Cerebellar cortex (tissue), 1 donor: ENCODE data around the gene IFIT1B.
"Not testable (repeated sequence)": the region's sequence is repeated elsewhere in the genome, so short reads cannot be mapped to it uniquely, and the experiment has no call there.

Source experiments
- DNase-seq: peaks from one replicate; pipeline ENCODE4 v3.0.0-alpha.2; 2015; ENCODE audit warnings: low spot score

The IFIT1B gene

DNA sequence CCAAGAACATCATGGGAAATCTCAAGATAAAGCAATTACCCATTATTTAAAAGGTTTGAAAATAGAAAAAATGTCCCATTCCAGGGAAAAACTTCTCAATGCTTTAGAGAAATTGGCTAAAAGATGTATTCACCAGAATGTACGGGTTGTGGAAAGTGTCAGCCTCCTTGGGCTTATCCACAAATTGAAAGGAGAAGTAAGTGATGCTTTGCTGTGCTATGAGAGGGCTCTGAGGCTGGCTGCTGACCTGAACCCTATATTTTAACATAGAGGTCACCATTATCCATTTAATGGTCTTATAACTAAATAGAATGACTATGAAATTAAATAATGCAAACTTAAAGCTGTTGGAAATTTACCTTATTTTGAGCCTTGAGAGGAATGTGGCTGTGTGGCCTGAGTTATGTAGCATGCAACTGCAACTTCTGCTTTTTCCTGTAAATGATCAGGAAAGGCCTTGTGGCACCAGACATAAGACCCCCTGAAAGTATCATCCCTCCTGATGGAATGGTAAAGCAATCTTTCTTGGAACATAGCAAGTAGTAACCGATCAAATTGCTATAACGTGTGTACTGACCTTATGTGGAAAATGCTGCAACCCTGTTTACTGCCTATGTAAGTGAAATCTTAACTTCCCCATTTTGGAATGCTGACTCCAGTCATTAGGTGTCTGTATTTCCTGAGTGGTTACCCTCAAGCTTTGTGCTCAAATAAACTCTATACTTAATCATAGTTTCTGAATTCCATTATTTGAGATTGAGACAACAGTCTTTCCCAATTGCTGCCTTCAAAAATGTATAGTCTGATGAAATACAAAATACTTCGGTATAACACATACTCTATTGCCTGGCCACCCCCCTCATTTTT, 6.9 kb downstream of the IFIT1B start:
- DNase-seq = no peak

DNA sequence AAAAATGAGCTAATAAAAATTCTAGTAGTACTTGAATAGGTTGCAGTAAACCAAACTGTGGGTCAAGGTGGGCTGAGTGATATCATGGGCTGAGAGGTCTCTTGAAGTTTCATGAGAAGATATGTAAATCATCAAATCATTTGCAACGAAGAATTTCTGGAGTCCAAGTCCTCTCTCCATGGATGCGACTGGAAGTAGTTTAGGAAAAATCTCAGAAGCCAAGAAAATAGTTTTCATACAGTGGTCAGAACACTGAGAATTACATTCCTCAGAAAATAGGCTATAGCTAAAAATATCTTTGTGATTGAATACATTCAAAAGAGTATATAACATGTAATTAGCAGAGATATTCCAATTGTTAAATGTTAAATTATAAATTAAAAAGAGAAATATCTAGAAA, 10.9 kb downstream of the IFIT1B start:
- DNase-seq = no peak

DNA sequence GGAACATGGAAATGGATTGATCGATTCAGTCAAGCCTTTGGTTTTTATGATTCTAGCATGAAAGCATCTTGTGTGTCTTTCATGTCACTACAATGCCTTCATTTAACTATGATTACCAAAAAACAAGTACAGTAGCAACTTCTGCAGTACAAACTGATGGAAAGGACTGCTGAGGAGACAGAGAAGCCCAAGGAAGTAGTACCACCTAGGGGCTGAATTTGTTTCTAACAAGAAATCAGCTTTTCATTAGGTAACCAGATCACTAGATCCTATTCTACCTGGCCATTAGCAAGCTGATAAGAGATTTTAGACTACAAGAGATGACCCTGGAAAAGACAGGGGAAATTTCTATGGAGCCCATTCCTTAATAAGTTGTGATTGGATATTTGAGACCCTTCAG, 11.4 kb downstream of the IFIT1B start:
- peak; percentile 52 for DNase-seq

DNA sequence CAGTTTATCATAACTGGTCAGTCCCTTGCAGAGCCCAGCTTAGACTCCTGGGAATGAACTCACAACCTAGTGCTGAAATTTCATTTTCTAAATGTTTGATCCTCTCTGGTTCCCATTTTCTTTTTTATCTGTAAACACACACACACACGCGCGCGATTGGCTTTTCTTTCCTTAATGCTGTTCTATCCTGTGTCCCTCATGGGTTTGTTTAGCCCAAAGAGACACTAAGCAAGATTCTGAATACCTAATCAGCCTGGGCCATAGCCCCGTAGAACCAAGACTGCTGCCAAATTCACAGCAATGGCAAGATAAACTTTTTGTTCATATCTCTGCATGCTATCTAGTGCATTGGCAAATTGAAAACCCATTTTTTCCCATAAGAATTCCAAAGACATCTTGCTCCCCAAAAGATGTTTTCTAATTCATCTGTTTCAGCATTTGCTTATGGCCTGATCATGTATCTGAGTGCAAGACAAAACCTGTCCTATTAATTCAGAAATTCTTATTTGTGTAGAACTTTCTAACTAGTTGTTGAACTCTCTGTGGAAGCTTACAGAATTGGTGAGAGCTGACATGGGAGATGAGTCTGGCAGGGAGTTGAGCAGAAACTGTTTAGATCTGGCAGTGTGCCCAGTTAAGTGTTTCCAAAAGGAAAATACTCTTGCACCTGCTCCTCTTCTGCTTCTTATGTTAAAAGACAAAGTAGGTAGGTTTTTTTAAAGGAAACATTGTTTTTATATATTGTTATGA, 12.8 kb downstream of the IFIT1B start:
- DNase-seq = no peak

DNA sequence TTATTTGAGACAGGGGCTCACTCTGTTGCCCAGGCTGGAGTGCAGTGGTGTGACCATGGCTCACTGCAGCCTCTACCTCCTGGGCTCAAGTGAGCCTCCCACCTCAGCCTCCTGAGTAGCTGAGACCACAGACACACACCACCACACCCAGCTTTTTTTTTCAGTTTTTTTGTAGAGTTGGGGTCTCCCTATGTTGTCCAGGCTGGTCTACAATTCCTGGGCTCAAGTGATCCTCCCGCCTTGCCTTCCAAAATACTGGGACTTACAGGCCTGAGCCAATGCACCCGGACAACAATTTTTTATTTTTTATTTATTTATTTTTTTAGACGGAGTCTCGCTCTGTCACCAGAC, 13.3 kb downstream of the IFIT1B start:
- not testable (repeated sequence) for DNase-seq

DNA sequence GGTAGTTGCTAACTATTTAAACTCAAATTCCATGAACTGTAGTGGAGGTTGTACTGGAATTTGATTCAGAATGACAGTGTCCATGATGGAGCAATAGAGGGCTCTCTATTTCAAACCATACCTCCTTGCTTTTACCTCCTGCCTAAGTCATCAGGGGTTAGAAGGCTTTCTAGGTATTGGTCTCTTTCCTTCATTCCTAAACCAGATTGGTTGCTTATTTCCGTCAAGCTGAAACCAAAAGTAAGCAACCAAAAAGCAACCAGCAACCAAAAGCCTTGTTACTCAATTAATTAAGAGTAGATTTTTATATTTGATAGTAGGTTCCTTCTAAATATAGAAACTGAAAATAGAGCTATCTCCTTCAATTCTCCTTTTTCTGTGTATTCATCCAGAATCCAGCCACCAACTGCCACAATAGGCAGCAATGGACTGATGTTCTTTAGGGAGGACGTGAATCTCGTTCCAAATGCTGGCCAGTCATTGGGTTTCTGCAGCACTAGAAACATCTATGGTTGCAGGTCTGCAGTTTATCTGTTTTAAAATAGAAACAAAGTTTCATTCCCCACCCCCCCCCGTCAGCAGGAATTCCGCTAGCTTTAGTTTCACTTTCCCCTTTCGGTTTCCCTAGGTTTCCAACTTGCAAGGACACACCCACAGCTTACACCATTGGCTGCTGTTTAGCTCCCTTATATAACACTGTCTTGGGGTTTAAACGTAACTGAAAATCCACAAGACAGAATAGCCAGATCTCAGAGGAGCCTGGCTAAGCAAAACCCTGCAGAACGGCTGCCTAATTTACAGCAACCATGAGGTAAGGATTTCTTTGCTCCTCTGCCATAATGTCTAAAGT, 14.3 kb downstream of the IFIT1B start, which contains the start of gene IFIT1:
TSS of gene IFIT1 (plus strand) at position 717 of the 850 bp plus-strand sequence. CDS start at position 807, 90 bp downstream.
- peak; percentile 97 for DNase-seq

DNA sequence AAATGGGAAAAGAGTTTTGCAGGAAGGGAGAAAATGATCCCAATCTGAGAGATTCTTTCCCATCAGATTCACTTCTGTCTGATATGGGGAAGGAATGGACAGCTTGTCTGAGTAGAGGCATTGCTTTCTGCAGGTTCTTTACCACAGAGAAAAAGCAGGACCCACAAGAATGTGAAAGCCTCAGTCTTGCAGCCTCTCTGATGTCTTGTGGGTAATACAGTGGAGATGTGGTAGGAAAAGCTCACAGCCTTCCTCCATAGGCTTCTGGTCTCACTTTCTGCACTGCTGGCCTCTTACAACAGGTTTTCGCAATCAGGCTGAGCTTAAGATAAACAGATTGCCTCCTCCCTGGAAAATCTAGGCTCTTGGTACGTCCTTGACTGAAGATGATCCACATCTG, 15.1 kb downstream of the IFIT1B start:
- peak; percentile 74 for DNase-seq

DNA sequence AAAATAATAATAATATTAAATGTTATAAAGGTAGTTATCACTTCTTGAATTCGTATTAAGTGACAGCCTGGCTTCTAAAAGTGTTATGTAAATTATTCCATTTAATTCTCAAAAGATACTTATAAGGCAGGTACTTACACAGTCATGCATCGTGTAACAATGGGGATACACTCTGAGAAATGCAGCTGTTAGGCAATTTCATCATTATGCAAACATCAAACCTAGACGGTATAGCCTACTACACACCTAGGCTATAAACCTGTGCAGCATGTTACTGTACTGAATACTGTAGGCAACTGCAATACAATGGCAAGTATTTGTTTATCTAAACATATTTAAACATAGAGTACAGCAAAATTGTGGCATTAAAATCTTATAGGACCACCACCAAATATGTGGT, 16.0 kb downstream of the IFIT1B start:
- DNase-seq = peak; percentile 27

DNA sequence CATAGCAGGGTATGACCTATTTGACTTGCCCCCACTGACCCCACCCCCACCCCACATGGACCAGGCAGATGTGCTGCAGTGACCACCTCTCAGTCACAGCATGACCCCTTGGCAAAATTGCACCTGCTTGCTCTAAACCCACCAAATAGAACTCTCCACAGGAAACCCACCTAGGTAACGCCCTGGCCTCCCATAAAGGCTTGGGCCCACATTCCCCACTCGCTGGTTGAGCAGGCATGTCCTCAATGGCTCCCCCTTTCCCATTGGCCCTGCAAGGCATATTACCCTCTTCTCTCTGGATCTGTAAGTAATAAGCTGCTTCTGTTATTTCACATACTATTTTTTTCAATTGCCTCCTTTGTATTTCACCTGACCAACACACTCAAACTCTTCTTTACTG, 17.3 kb downstream of the IFIT1B start:
- no peak for DNase-seq

DNA sequence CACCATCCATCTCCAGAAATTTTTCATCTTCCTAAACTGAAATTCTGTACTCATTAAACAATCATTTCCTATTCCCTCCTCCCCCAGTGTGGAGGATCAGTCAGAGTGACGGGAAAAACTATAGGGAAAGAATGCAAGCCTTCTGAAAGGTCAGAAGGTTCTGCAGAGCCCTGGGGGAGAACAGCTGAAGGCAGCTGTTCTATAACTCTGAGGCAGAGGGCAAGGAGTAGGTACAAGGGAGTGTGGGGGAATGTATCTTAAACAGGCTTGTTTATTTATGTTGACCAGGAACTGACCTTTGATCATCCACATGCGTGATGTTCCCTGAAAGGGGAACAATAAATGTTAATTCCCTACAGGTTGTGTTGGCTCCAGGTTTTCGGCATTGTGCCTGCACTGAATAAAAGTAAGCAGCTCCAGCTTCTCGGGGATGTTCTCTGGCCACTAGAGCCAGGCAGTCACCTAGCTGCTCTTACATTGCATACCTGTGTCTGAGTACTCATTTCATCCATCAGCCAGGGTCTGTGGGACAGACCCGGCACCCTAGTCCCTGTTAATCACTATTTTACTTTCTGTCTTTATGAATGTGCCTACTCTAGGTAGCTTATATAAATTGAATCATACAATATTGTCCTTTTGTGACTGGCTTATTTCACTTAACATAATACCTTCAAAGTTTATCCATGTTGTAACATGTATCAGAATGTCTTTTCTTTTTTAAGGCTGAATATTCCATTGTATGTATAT, 20.3 kb downstream of the IFIT1B start:
- no peak for DNase-seq

DNA sequence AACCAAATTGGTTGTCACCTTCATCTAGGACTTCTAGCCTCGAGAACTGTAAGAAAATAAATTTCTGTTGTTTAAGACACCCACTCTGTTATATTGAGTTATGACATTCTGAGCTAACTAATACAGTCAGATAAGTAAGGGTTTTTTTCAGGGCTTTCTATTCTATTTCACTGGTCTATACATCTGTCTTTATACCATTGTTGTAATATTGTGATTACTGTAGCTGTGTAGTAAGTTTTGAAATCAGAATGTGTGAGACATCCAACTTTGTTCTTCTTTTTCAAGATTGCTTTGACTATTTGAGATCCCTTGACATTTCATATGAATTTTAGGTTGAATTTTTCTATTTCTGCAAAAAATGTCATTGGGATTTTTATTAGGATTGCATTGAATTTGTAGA, 22.1 kb downstream of the IFIT1B start:
- no peak for DNase-seq

DNA sequence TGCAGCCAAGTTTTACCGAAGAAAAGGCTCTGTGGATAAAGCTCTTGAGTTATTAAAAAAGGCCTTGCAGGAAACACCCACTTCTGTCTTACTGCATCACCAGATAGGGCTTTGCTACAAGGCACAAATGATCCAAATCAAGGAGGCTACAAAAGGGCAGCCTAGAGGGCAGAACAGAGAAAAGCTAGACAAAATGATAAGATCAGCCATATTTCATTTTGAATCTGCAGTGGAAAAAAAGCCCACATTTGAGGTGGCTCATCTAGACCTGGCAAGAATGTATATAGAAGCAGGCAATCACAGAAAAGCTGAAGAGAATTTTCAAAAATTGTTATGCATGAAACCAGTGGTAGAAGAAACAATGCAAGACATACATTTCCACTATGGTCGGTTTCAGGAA, 25.2 kb downstream of the IFIT1B start:
- DNase-seq = no peak

DNA sequence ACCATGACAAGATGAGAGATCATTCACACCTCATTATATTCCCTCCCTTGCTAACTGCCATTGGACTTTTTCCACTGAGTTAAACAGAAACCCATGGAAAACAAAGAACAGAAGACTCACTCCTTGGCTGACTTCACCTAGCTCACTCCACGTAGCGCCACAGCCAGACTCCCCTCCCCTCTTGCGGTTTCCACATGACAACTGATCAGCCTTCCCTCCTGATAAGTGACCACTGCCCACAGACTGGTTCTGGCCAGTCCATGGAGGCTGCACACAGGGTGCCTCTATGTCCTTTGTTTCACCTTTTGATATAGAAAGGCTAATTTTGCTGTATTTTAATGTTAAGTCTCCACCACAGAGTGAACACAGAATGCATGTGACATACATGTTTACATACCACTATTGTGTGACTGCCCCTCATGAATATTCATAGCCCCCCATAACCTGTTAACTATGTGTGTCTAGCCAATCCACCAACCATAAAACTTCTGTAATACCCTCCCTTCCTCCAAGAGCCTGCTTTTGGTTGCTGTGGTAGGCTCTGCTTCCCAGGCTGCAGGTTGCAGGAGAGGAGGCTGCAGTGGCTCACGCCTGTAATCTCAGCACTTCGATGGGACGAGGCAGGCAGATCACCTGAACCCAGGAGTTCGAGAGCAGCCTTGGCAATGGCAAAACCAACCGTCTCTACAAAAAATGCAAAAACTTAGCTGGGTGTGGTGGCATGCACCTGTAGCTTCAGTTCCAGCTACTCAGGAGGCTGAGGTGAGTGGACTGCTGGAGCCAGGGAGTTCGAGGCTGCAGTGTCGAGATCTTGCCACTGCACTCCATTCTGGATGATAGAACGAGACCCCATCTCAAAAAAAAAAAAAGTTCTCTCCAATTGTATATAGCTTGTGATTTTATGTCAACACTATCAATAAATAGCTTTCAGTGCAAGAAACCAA, 26.5 kb downstream of the IFIT1B start:
- no peak for DNase-seq

DNA sequence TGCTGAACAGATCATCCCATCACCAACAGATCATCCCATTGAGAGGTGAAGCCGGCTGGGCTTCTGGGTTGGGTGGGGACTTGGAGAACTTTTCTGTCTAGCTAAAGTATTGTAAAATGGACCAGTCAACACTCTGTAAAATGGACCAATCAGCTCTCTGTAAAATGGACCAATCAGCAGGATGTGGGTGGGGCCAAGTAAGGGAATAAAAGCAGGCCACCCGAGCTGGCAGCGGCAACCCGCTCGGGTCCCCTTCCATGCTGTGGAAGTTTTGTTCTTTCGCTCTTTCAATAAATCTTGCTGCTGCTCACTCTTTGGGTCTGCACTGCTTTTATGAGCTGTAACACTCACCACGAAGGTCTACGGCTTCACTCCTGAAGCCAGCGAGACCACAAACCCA, 28.3 kb downstream of the IFIT1B start:
- DNase-seq = not testable (repeated sequence)

DNA sequence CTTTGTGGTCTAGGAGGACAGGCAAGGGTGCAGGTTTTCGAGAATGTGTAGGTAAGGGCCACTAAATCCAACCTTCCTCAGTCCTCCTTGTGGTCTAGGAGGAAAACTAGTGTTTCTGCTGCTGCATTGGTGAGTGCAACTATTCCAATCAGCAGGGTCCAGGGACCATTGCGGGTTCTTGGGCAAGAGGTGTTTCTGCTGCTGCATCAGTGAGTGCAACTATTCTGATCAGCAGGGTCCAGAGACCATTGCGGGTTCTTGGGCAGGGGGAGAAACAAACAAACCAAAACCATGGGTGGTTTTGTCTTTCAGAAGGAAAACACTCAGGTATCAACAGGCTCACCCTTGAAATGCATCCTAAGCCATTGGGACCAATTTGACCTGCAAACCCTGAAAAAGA, 29.9 kb downstream of the IFIT1B start:
- not testable (repeated sequence) for DNase-seq

DNA sequence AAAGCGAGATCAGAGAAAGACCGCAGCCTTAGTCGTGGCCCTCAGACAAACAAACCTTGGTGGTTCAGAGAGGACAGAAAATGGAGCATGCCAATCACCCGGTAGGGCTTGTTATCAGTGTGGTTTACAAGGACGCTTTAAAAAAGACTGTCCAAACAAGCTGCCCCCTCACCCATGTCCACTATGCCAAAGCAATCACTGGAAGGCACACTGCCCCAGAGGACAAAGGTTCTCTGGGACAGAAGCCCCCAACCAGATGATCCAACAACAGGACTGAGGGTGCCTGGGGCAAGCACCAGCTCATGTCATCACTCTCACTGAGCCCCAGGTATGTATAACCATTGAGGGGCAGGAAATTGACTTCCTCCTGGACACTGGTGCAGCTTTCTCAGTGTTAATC, 31.4 kb downstream of the IFIT1B start:
- DNase-seq = not testable (repeated sequence)

DNA sequence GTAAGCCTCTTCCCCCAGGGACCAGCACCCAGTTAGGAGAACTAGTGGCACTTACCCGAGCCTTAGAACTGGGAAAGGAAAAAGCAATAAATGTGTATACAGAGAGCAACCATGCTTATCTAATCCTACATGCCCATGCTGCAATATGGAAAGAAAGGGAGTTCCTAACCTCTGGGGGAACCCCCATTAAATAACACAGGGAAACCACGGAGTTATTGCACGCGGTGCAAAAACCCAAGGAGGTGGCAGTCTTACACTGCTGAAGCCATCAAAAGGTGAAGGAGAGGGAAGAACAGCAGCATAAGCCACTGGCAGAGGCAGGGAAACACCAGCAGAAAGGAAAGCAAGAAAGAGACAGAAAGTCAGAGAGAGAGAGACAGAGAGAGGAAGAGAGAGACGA, 32.7 kb downstream of the IFIT1B start:
- not testable (repeated sequence) for DNase-seq

DNA sequence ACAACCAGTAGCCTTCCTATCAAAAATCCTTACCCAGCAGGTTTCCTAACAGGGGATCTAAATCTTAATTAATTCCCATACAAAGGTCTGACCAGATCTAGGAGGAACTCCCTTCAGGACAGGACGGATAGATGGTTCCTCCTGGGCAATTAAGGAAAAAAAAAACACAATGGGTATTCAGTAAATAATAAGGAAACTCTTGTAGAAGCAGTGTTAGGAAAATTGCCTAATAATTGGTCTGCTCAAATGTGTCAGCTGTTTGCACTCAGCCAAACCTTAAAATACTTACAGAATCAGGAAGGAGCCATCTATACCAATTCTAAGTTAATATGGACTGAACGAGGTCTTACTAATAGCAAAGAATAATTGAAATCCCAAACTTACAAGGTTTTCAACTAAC, 33.3 kb downstream of the IFIT1B start:
- DNase-seq = not testable (repeated sequence)

DNA sequence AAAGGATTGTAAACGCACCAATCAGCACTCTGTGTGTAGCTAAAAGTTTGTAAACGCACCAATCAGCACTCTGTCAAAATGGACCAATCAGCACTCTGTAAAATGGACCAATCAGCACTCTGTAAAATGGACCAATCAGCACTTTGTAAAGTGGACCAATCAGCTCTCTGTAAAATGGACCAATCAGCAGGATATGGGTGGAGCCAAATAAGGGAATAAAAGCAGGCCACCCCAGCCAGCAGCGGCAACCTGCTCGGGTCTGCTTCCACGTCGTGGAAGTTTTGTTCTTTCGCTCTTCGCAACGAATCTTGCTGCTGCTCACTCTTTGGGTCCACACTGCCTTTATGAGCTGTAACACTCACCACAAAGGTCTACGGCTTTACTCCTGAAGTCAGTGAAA, 34.4 kb downstream of the IFIT1B start:
- not testable (repeated sequence) for DNase-seq

DNA sequence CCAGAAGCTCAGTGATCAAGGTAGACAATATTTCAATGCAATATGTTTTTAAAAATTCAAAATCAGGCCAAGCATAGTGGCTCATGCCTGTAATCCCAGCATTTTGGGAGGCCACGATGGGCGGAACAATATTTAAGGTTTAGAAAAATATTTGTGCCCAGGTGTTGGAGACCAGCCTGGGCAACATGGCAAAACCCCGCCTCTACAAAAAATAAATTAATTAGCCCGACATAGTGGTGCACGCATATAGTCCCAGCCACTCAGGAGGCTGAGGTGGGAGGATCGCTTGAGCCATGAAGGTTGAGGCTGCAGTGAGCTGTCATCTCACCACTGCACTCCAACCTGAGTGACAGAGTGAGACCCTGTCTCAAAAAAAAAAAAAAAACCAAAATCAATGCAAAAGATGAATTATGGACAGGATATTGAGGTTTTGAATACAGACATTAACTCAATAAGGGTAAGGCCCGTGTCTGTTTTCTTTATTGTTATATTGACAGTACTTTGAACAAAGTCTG, 35.6 kb downstream of the IFIT1B start:
- DNase-seq = no peak
